HG03575 (cell line): Measurements from ENCODE around the gene TLR10.
"Not testable (repeated sequence)": the region's sequence is repeated elsewhere in the genome, so short reads cannot be mapped to it uniquely, and the experiment has no call there.

Source experiments
- ATAC-seq: cut with Tn5 transposase; IDR thresholded peaks from one replicate; pipeline ENCODE4 v1.9.1; 2021; ENCODE audit not compliant: unreplicated experiment, insufficient number of reproducible peaks, low FRiP score; ENCODE audit errors: extremely low read depth

Gene TLR10

GRCh38 chr4:38803833-38804653 lies 21.3 kb upstream of the TLR10 start:
- no peak for ATAC-seq

- no peak for ATAC-seq
Observed at GRCh38 chr4:38802561-38803355, 20.0 kb upstream of the TLR10 start.

GRCh38 chr4:38800961-38801450 lies 18.2 kb upstream of the TLR10 start:
- ATAC-seq, result no peak

- no peak for ATAC-seq
Observed at GRCh38 chr4:38800366-38800765, 17.6 kb upstream of the TLR10 start.

- ATAC-seq, result no peak
Observed at GRCh38 chr4:38795087-38795486, 12.3 kb upstream of the TLR10 start.

GRCh38 chr4:38794051-38794450 lies 11.3 kb upstream of the TLR10 start:
- ATAC-seq, result no peak

- ATAC-seq, result no peak
Observed at GRCh38 chr4:38791010-38791409, 8.2 kb upstream of the TLR10 start.

- no peak for ATAC-seq
Observed at GRCh38 chr4:38788317-38788716, 5.5 kb upstream of the TLR10 start.

- ATAC-seq, result no peak
Observed at GRCh38 chr4:38787693-38788092, 4.9 kb upstream of the TLR10 start.

- no peak for ATAC-seq
Observed at GRCh38 chr4:38785901-38786402, 3.2 kb upstream of the TLR10 start.

- no peak for ATAC-seq
Observed at GRCh38 chr4:38785041-38785790, 2.4 kb upstream of the TLR10 start.

- ATAC-seq, result no peak
Observed at GRCh38 chr4:38784141-38784540, 1.4 kb upstream of the TLR10 start.

GRCh38 chr4:38783109-38783460 lies 295 bp upstream of the TLR10 start:
- ATAC-seq, result no peak

- ATAC-seq, result no peak
Observed at GRCh38 chr4:38781854-38782261, 932 bp downstream of the TLR10 start.

GRCh38 chr4:38780833-38781484 lies 1.8 kb downstream of the TLR10 start:
- ATAC-seq, result no peak

- ATAC-seq, result no peak
Observed at GRCh38 chr4:38779790-38780189, 3.0 kb downstream of the TLR10 start.

- not testable (repeated sequence) for ATAC-seq
Observed at GRCh38 chr4:38777925-38778324, 4.9 kb downstream of the TLR10 start.

- no peak for ATAC-seq
Observed at GRCh38 chr4:38775326-38775725, 7.5 kb downstream of the TLR10 start.
